Endothelial cell of umbilical vein (primary cell): ENCODE measurements around the gene CACNG8.

Experiments used
- CTCF ChIP-seq, 2 donors: IDR thresholded peaks; 1 replicate in 1 of 2; 2 replicates in 1 of 2; pipeline ENCODE4 v1.5.1; 2011; ENCODE audit warnings: low read length in 2 of 2, mild to moderate bottlenecking in 2 of 2, moderate library complexity in 2 of 2, control low read depth in 1 of 2, inconsistent platforms in 1 of 2, low read depth in 1 of 2; ENCODE audit not compliant: insufficient read depth in 1 of 2; ENCODE audit errors: extremely low read depth in 1 of 2
- EZH2 ChIP-seq: IDR thresholded peaks from 2 replicates; pipeline ENCODE4 v1.6.1; 2012; ENCODE audit warnings: borderline replicate concordance, low read depth, mild to moderate bottlenecking, moderate library complexity, low read length, inconsistent platforms; ENCODE audit not compliant: severe bottlenecking
- FOS ChIP-seq: IDR thresholded peaks from 2 replicates; pipeline ENCODE4 v1.6.1; 2011; ENCODE audit warnings: mild to moderate bottlenecking, low read length, moderate library complexity, borderline replicate concordance; ENCODE audit not compliant: insufficient read depth
- MAX ChIP-seq: IDR thresholded peaks from 2 replicates; pipeline ENCODE4 v1.6.1; 2011; ENCODE audit not compliant: insufficient read depth, insufficient read length
- POLR2A ChIP-seq: IDR thresholded peaks from 2 replicates; pipeline ENCODE4 v1.6.1; 2012; ENCODE audit warnings: low read depth, mild to moderate bottlenecking, control low read depth, low read length
- POLR2AphosphoS5 ChIP-seq: IDR thresholded peaks from 2 replicates; pipeline ENCODE4 v1.6.1; 2012; ENCODE audit warnings: low read depth, mild to moderate bottlenecking, control low read depth, low read length, moderate library complexity; ENCODE audit not compliant: insufficient read depth

GRCh38 chr19:54029301-54029700 lies 66.6 kb downstream of the CACNG8 start:
- TF ChIP-seq CTCF (IDR thresholded peaks at IDR 0.05; ENCODE audit: extremely low read depth in 1 of 2, insufficient read depth in 1 of 2, low read depth in 1 of 2, low read length in 2 of 2): no peak
- TF ChIP-seq POLR2AphosphoS5: no peak
- no peak for TF ChIP-seq MAX
- no peak for TF ChIP-seq EZH2
- TF ChIP-seq POLR2A: no peak
- no peak for TF ChIP-seq FOS
